Femur (tissue), 1 donor: ENCODE data around the gene CYP26A1.
"Not testable (repeated sequence)": the region's sequence is repeated elsewhere in the genome, so short reads cannot be mapped to it uniquely, and the experiment has no call there.

Experiments used
- DNase-seq: peaks from one replicate; pipeline ENCODE4 v3.0.0-alpha.2; 2017

Gene CYP26A1

DNA sequence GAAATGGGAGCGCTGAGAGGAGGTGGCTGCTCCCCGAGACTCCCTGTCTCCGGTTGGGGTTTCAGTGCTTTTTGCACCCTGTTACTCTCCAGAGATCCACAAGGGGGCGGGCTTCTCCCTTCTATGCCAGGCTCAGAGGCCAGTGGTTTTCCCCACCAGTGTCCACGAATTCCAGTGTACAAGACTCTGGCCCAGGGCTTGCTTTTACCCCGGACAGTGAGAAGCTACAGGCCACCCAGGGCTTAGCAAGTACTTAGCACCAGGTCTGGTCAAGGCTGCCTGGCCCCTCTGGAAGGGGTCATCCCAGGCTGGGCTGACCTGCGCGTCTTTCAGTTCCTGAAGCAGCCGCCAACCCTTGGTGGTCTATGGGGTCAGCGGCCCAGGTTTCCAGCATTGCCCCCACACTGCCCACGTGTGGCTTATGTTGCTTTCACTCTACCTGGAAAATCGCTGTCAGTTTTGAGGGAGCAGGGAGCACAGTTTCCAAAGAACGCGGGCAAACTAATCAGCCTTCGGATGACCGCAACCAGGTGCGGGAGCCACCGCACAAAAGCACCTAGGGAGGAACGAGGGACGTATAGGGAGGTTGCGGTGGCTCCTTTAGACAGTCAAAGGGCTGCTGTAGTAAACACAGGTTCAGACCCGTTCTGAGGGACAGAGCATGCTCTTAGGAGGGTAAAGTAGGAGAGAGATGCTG, 6.8 kb downstream of the CYP26A1 start:
- DNase-seq: peak; percentile 72

DNA sequence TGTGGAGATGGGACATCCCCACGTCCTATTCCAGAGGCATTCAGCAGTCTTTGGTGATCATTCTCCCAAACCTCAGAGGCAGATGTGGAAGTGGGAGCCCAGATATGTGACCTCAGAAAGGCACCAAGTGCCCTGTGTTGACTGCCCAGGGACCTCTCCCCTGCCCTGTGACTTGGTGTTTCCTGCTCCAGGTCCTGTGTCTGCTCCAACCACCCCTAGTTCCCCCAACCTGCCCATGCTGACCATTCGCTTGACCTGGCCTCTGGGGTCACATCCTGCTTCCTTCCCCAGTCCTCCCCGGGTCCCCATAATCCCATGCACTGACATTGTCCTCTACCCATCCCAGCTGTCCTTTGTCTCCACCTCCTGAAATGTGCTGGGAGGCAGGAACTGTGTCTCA, 7.6 kb downstream of the CYP26A1 start:
- no peak for DNase-seq

DNA sequence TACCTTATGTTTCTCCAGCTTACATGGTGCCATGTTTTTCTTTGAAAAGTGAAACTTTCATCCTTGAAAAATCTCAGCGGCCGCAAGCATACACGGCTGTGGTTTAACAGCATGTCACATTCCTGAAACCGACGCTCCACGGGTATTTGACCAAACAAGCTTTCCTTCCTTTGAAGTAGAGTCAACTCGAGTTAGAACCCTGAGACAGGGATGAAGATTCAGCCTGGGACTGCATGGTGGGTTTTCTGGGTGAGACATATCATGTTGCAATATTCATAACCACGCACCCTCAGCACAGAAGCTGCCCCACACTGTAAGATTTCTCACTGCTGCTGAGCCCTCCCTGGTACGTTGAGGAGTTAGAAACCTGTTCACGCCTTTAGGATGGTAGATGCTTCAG, 8.1 kb downstream of the CYP26A1 start:
- DNase-seq: no peak

DNA sequence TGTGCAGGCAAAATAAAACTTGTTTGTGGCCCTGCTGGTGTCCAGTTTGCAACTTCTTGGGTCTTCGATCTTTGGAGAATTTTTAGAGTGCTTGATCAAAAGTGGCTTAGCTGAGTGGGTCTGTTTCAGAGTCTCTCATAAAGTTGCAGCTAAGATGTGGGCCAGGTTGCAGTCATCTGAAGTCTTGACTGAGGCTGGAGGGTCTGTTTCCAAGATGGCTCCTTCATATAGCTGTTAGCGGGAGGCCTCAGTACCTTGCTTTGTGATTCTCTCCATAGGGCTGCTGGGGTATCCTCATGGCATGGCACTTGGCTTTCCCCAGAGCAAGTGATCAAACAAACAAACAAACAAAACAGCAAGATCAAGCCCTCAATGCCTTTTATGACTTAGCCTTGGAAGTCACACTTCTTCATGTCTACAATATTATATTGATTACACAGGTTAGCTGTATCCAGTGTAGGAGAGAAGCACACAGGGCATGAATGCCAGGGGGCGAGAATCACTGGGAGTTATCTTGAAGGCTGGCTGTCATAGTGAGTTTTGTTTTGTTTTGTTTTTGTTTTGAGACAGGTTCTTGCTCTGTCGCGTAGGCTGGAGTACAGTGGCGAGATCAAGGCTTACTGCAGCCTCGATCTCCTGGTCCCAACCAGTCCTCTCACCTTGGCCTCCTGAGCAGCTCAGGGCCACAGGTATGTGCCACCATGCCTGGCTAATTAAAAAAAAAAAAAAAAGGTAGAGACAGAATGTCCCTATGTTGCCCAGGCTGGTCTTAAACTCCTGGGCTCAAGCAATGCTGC, 10.2 kb downstream of the CYP26A1 start:
- DNase-seq: no peak

DNA sequence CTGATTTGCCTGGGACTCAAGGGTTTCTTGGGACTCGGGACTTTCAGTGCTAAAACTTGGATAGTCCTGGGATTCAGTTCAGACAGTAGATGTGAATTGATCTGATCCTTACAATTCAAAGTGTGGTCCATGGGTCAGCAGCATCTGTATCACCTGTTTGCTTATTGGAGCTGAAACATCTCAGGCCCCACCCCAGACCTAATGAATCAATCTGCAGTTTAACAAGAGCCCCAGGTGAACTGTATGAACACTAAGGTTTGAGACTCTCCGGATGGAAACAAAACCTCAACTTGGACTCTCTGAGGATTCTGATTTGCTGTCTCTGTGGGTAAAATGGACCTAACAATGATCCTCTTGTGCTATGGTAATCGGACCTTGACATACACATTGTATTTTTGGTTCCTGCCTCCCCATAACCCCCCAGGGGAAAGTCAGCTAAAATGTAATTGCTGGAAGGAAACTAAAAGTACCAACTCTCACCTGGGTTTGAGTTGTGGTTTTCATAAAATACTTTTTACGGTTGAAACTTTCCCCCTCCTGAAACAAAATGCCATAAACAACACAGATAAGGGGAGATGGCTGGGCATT, 11.7 kb downstream of the CYP26A1 start:
- no peak for DNase-seq

DNA sequence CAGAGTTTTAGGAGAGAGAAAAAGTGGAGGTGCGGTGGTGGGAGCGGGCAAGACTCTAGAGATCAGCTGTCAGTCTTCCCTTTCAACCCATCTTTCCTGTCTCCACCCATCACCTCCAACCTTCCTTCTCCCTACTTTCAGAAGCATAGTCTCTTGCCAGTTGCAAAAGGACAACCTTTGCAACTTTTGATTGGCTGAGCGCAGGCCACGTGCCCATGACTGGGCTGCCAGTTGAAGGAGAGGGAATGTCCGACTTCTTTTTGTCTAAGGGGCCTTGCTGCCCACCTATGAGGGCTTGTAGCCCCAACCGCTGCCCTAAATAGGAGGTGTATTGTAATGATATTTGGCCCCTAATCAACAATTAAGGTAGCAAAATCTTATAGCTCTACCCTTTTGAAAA, 12.6 kb downstream of the CYP26A1 start:
- no peak for DNase-seq

DNA sequence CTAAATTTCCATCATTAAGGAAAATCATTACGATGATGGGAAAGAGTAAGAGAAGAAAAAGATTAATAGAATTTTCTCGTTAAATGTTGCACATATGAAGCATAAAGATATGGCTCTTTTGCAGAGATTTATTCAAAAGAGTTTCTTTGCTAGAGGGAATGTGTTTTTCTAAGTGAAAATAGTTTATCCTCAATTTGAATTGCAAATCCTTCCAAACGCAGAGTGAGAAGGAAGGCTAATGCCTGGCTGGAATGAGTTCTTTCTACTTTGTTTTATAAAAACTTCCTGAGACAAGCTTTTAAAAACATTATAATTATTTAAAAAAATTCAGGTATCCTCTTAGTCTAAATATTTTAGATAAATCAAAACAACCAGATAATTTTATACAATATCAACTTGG, 14.2 kb downstream of the CYP26A1 start:
- no peak for DNase-seq

DNA sequence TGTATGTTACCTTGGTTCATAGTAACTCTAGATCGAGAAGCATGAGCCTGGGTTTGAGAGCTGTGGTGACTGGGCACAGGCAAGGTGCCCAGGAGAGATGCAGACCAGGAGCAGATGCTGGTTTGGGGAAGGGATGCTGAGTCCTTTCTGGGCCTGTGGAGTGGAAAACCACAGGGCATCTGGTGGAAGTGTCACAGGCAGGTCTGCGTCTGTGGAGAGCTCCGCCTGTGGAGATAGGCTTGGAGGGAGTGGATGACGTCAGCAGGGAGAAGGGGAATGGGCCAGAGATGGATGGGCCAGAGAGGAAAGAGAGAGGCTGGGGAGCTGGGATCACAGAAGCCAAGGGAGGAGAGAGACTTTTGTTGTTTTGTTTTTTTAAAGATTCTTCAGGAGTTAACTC, 14.8 kb downstream of the CYP26A1 start:
- no peak for DNase-seq

DNA sequence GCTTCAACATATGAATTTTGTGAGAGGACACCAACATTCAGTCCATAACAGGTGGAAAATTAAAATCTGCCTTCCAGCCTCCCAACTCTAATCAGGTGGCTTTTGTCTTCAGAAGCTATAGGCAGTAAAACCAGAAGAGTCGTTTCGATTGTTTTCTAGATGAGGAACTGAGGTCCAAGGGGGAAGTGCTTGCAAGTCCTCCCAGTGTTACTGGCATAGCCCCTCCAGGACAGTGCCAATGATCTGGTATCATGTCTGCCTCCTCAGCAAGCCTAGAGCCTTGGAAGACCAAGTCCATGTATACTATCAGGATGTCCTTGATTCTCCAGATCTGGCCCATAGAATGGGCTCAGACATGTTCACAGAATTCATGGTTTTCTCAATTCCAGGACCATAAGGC, 16.9 kb downstream of the CYP26A1 start:
- DNase-seq: no peak

DNA sequence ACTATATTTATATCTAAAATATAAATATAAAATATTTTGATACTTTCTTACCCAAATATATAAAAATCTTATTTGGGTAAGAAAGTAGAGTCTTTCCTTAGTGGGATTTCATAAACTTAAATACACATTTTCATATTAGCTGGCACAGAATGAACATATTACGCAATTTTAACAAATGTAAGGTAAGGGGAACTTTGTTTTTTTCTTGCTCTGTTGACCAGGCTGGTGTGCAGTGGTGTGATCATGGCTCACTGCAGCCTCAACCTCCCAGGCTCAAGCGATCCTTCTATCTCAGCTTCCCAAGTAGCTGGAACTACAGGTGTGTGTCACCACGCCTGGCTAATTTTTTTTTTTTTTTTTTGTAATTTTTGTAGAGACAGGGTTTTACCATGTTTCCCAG, 18.3 kb downstream of the CYP26A1 start:
- DNase-seq: no peak

DNA sequence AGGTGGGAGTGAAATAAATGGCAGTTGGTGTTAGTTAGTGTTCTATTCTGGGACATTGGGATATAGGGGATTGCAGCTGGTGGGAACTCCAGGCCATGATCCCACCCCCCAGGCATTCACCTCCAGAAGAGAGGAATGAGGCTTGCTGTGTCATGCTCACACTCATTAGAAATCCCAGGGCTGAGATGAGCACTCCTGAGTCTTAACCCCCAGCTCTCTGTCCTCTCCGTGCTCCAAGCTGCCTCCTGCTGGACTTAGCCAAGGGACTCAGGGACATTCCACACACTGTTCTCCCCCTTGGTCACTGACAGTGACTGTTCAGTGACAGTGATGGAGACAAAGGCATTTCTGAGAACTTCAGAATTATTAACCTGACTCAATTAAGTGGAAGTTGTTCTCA, 21.5 kb downstream of the CYP26A1 start:
- DNase-seq: no peak

DNA sequence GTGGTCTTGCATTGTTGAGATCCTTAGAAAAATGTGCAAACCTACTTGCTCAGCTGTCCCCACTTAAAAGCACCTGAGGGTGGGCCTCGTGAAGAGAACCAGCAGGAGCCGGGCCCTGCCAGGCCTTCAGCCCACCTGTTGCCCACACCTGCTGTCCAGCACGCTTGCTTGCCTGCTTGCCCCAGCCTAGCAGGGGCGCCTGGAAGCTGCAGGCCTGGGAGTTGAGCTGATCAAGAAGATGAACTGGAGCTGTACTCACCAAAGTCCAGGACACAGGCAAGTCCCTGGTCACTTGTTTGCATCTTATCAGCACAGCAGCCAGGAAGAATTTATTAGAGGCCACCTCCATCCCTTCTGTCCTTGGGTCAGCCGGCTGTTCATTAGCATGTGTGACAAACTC, 23.2 kb downstream of the CYP26A1 start:
- no peak for DNase-seq

DNA sequence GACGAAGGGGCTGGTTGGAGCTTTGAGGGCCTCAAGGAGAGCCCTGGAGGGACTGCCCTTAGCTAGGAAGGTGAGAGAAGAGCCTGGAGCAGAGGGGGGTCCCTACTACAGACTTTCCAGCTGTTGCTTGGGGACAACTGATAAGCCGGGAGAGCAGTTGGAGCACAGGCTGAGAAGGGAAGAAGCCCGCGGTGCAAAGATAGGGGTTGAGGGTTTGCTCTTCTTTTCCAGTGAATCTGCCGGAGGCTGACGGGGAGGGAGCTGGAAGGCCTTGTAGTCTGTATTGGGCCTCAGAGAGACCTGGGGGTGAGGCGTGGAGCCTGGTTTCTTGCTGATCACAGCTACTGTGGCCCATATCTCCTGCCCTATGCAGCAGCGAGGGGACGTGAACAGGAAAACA, 23.7 kb downstream of the CYP26A1 start:
- DNase-seq: no peak

DNA sequence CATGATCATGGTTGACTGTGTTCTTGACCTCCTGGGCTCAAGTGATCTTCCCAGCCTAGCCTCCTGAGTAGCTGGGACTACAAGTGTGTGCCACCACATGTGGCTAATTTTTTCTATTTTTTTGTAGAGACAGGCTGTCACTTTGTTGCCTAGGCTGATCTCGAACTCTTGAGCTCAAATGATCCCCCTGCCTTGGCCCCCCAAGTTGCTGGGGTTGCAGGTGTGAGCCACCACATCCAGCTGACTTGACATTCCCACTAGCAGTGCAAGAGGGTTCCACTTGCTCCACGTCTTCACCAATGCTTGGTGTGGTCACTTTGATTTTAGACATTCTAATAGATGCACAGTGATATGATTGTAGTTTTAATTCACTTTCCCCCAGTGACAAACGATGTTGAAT, 25.1 kb downstream of the CYP26A1 start:
- no peak for DNase-seq

DNA sequence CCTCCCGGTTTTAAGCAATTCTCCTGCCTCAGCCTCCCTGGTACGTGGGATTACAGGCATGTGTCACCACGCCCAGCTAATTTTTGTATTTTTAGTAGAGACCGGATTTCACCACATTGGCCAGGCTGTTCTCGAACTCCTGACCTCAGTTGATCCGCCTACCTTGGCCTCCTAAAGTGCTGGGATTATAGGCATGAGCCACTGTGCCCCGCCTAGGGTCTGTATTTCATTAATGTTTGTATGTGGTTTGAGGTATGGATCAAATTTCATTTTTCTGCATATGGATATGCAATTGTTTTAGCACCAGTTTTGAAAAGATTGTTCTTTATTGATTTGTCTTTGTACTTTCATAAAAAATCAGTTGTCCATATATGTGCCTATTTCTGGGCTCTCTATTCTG, 26.0 kb downstream of the CYP26A1 start:
- no peak for DNase-seq

DNA sequence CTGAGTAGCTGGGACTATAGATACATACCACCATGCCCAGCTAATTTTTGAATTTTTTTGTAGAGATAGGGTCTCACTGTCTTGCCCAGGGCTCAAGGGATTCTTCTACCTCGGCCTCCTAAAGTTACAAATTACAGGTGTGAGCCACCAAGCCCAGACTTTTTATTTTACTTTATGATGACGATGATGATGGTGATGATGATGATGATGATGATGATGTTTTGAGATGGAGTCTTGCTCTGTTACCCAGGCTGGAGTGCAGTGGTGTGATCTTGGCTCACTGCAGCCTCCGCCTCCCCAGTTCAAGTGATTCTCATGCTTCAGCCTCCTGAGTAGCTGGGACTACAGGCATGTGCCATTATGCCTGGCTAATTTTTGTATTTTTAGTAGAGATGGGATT, 27.5 kb downstream of the CYP26A1 start:
- DNase-seq: not testable (repeated sequence)

DNA sequence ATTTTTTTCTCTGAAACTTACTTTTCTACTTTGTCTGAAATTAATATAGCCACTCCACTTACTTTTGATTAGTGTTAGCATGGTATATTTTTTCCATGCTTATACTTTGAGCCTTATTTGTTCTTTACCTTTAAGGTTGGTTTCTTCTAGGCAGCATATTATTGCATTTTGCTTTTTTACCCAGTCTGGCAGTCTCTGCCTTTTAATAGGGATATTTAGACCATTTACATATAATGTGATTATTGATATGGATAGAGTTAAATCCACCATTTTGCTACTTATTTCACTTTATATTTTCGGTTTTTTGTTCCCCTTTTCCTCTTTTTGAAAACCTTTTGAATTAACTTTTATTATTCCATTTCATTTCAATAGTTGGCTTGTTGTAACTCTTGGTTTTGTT, 30.3 kb downstream of the CYP26A1 start:
- no peak for DNase-seq

DNA sequence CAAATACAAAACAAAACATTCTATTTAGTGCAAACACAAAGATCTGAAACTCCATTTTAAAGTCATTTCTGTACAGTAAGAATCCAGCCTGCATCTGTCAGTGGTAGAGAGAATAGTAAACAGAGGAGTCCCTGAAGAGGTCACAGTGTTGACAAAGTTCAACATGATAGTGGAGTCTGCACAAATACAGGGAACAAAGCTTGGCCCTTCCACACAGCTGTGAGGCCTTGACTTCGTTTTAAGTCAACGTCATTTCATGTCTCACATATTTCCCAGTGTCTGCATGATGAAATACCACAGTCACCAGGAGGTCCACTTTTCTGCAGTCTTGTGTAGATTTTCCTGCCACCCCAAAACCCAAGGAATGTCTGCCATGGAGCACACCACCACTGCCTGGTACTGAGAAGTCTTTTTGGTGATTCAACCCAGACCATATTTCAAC, 33.0 kb downstream of the CYP26A1 start:
- DNase-seq: no peak

DNA sequence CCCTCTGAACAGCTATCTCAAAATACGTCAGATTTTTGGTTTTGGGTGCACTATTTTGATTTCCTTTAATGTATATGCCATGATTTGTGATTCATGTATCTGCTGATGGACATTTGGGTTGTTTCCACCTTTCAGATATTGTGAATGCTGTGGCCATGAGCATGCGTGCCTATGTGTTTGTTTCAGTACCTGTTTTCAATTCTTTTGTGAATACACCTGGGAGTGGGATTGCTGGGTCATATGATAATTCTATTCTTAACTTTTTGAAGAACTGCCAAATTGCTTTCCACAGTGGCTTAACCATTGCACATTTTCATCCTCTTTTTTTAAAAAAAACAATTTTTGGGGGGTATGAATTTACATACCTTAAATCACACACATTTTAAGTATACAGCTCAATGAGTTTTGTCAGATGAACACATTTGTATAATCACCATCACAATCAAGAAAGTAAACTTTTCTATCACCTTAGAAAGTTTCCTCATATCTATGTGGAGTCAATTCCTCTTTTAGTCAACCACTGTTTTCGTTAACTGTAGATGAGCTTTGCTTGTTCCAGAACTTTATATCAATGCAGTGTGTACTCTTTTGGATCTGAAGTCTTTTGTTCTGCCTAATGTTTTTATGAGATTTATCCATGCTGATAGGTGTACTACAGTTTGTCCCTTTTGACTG, 36.9 kb downstream of the CYP26A1 start:
- no peak for DNase-seq

DNA sequence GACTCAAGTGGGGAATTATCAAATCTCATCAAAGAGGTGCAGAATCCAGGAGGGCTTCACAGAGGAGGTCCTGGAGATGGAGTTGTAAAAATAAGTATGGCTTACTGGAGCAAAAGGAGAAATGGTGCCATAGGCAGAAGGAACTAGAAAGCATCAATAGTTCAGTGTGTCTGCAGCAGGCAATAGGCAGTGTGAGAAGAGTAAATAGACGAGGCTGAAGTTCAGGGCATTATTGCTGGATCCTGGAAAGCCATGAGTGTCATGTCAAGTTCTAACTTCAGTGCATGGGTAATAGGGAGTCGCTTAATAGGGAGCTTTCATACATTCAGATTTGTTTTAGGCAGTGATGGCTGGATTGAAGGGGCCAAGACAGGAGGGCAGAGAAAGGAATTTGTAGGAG, 39.3 kb downstream of the CYP26A1 start:
- DNase-seq: no peak

DNA sequence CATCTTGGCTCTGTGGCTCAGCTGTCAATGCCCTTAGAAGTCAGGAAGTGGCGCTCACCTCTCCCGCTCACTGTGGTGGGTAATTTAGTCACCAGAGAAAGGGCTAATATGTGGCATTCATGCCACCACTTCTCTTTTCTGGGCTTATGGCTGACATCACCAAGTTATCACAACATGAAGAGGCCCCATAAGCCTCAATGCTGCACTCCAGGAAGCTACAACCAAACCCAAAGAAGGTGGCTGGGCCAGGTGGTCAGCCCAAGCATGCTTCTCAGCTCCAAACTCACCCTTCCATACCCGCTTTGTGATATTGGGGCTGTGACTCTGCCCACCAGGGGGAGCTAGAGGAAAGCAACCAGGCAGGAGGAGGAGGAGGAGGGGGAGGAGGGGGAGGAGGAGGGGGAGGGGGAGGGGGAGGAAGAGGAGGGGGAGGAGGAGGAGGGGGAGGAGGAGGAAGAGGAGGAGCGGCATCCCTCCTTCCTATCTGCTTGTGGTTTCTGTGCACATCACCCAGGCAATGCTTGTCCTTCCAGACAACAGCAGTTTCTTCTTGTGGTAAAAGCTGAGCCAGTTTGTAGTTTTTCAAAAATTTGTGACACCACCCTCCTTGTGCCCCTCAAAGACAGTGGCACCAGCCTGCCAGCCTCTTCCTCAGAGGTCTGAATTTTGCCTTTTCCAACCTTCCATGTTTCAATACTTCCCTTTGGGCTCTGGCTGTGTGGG, 42.1 kb downstream of the CYP26A1 start:
- DNase-seq: peak; percentile 53

DNA sequence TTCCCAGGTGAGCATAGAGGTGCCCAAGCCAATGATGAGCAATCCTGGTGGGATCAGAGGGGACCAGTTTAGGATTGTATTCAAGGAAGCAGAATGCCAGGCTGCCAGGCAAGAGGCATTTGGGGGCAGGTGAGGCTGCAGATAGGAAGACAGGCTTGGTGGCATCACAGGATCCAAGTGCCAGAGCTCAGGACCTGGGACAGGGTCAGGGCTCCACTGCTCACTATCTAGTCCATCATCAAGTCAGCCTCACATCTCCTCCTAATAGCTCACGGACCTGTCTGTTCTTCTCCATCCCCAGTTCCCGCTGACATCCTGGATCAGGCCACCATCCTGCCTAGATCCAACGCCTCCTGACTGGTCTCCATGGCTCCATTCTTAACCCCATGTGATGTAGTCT, 47.6 kb downstream of the CYP26A1 start:
- no peak for DNase-seq

DNA sequence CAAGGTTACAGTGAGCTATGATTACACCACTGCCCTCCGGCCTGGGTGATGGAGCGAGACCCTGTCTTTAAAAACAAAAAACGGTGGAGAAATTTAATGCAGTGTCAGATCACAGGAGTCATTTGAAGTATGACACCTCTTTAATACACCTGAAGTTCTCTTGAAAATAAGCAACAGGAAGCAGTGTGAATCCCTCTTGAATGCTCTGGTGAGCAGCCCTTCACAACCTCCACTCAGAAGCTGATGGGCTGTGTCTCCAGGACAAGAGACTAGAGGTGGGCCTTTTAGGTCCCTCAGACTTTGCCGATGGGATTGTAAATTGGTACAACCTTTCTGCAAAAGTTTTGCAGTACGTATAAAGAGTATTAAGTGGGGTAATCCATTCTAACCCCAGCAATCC, 50.1 kb downstream of the CYP26A1 start:
- DNase-seq: no peak
